Amniotic stem cell (primary cell): ENCODE results near the gene SLC17A1.

Experiments used
- DNase-seq: peaks from one replicate; lab custom pipeline; 2025; lab: John Stamatoyannopoulos, UW

SLC17A1 gene

DNA sequence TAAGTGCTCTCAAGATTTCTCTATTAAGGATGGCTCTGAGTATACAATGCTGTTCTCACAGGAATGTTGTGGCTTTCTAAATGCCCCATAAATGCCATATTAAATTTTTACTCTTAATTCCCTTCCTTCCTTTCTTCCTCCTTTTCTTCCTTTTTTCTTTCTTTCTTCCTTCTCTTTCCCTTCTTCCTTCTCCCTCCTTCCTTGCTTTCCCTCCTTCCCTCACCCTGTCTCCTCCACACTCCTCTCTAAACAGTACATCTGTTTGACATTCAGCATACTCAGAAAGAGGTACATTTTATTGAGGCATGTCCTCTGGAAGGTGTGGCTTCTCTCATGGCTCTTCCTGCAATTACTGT lies 433 bp upstream of the SLC17A1 start:
- DNase-seq: no peak

GRCh38 chr6:25830458-25830857 lies 1.4 kb downstream of the SLC17A1 start:
- DNase-seq: no peak

GRCh38 chr6:25829375-25829774 lies 2.5 kb downstream of the SLC17A1 start:
- no peak for DNase-seq

GRCh38 chr6:25821341-25821740 lies 10.5 kb downstream of the SLC17A1 start:
- DNase-seq: no peak

DNA sequence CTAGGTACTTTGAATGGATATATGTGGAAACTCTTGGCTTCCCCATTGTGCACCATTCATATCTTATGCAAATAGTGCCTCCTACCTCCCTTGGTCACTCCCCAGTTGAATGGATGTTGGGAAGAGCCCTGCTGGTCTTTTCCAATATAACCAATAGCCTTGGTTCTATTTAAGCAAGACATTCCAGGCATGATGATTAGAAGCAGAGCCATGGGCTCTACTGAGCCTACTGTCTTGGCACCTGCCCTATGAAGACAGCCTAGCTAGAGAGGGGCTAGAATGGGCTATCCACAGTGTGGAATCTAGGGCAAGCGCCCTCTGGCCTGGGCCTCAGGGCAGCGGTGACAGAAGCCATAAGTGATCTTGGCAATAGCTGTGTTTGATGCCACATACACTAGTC lies 15.6 kb downstream of the SLC17A1 start:
- no peak for DNase-seq

GRCh38 chr6:25815194-25815593 lies 16.7 kb downstream of the SLC17A1 start:
- DNase-seq: no peak

DNA sequence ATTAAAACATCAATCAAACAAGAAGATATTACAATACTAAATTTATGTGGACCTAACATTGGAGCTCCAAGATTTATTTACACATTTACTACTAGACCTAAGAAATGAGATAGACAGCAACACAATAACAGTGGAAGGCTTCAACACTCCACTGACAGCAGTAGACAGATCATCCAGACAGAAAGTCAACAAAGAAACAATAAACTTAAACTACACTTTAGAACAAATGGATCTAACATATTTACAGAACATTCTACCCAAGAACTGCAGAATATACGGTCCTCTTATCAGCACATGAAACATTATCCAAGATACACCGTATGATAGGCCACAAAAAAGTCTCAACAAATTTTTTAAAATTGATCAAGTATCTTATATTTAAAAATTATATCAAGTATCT lies 27.0 kb downstream of the SLC17A1 start:
- no peak for DNase-seq

DNA sequence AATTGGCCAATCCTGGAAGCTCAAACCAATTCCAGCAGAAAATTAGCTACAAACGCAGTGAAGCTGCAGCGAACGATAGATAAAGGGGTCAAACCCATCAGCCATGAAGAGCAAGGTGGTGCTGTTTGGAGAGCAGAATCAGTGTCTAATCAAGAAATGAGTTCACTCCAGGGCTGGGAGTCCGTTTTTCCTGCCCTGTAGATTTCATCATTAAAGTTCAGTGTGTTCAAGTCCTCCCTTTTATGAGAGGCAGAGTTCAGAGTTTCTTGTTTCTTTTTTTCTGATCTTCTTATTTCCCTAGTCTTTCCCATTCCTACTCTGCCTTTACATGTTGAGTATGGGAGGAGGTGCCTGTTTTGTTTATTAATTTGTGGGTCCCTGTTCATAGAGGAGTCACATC lies 30.4 kb downstream of the SLC17A1 start:
- DNase-seq: no peak

DNA sequence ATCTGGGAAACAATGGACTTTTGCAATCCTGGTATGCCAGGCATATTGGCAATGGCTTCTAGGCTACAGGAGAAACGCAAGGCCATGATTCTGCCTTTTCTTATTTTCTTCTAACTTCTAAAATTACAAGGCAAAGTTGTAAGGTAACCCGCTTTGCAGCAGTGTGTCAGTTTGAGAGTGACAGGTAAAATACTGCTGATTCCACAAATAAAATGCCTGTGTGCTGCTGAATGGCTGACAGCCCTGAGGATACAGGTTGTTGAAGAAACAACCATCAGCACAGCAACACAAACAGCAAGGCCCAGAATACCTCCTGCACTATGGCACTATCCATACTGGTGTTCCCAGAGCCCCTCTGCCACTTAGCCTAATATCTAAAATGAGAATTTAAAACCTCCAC lies 37.1 kb downstream of the SLC17A1 start:
- no peak for DNase-seq

DNA sequence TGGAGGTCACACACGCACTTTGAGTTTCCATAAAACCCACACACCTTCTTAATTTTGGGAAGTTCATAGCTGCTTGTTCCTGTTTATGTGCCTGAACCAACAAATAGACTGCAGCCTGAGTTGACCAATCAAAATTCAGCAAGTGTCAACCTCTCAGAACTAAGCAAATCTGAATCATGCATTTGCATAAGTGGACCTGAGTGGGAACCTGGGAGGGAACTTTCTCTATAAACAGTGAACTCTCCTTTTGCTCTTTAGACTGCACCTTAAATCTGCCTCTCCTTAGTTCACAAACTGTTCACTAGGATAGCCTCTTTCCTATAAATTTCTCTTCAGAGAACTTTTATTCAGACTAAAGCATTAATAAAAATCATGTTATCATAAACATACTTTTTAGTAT lies 37.9 kb downstream of the SLC17A1 start:
- no peak for DNase-seq

- DNase-seq: no peak
Measured at GRCh38 chr6:25792016-25792415, 39.8 kb downstream of the SLC17A1 start.

DNA sequence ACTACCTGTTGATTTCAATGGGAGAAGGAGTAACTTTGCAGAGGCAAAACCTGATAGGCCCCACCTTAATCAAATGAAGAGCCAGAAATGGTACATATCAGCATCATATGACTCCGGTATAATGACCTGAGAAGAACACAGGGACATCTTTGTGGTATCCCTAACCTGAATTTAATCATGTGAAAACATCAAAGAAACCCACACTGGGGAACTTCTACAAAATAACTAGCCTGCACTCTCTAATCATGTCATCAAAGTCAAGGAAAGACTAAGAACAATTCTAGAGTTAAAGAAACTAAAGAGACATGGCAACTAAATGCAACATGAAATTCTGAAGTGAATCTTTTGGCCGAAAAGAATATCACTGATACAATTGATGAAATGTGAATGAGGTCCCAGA lies 42.4 kb downstream of the SLC17A1 start:
- no peak for DNase-seq

GRCh38 chr6:25788305-25788922 lies 43.4 kb downstream of the SLC17A1 start:
- no peak for DNase-seq

DNA sequence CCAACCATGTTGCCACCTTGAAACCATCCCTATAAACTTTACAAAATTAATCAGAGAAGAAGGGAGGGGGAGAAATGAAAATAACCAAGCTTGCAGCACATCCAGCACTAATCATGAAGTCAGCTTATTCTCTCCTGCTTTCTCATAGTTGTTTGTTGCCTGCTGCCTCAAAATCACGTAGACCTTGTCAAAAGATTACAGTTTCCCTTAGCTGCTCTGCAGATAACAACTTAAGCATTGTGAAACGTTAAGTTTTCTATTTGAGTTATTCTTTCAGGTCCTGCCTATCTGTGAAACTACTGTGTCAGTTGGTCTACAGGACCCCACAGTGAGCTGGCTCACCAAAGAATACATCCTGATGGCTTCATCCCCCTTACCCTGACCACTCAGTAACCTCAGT lies 44.4 kb downstream of the SLC17A1 start:
- DNase-seq: no peak

GRCh38 chr6:25781134-25781533 lies 50.7 kb downstream of the SLC17A1 start:
- no peak for DNase-seq

DNA sequence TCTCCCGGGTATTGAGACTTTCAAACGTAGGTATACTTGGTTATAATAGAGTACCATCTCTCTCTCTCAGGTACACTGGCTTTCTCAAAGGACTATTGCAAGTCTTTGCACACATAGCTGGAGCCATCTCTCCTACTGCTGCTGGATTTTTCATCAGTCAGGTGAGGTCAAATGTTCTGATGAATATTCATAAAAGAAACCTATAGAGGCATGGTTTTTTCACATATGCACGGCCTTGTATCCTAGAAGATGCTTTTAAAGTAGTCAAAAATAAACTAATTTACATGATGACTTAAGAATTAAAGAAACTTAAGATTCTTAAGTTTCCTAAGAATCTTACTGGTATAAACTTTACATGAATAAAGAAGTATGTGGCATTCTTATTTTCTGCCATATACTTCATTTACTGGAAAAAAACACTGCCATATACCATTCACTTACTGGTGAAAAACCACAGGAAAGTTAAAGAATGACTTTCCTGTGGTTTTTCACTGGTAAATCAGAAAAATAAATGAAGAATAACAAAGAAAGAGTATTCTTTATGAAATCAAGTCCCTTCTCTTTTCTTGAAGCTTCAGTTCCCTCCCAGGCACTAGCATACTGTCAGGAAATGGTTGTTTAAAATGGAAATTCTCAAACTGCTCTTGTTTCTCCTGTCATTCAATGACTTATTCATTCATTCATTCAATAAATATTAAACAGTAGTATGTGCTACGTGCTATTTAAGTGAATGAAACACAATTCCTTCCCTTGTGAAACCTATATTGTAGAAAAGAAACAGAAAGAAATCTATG lies 53.8 kb downstream of the SLC17A1 start:
- no peak for DNase-seq

- DNase-seq: no peak
Measured at GRCh38 chr6:25777031-25777430, 54.8 kb downstream of the SLC17A1 start.

GRCh38 chr6:25774120-25774715 lies 57.6 kb downstream of the SLC17A1 start:
- no peak for DNase-seq

GRCh38 chr6:25769983-25770382 lies 61.9 kb downstream of the SLC17A1 start:
- DNase-seq: no peak

GRCh38 chr6:25768566-25768965 lies 63.3 kb downstream of the SLC17A1 start:
- no peak for DNase-seq

- no peak for DNase-seq
Measured at GRCh38 chr6:25764611-25765010, 67.2 kb downstream of the SLC17A1 start.

GRCh38 chr6:25757936-25758642 lies 73.8 kb downstream of the SLC17A1 start:
- DNase-seq: no peak
